Left ventricle myocardium inferior (tissue), 1 donor: ENCODE measurements around the gene ATP11A. TPM values are rescaled to one million over a fixed set of nuclear protein-coding genes. Genes with fewer than 3 reads are reported as not detected.
A peak's percentile ranks its signal among the peaks of the same experiment; 100 is the strongest.
"Not testable (repeated sequence)": the region's sequence is repeated elsewhere in the genome, so short reads cannot be mapped to it uniquely, and the experiment has no call there.

Experiments used
- DNase-seq: peaks from one replicate; pipeline ENCODE4 v3.0.0-alpha.2; 2020
- H3K27ac ChIP-seq: fragments of 200-600 bp; replicated peaks from 2 replicates; pipeline ENCODE4 v1.8.0; 2021
- H3K27me3 ChIP-seq: fragments of 200-600 bp; 2 replicates; pipeline ENCODE4 v1.8.0; 2021; ENCODE audit warnings: low read depth
- H3K36me3 ChIP-seq: fragments of 200-600 bp; 2 replicates; pipeline ENCODE4 v1.8.0; 2021
- H3K4me1 ChIP-seq: fragments of 200-600 bp; 2 replicates; pipeline ENCODE4 v1.8.0; 2021
- H3K4me3 ChIP-seq: fragments of 200-600 bp; 2 replicates; pipeline ENCODE4 v1.8.0; 2021; ENCODE audit warnings: mild to moderate bottlenecking, moderate library complexity
- H3K9me3 ChIP-seq: fragments of 200-600 bp; replicated peaks from 2 replicates; pipeline ENCODE4 v1.8.0; 2021
- intact Hi-C: fragments of 100-400 bp; cut with micrococcal nuclease; formaldehyde crosslinking; loops from one replicate; pipeline ENCODE4 v1.11.0; 2022
- total RNA-seq: library from RNA; stranded (reverse); fragmentation: NEBNext Ultra II Directional; extraction: Animal tissue kit (Norgen Biotek cat#: 25700); gene quantifications from one replicate; pipeline ENCODE4 v1.2.1, GENCODE V29; 2021
- TF ChIP-seq, protein P1 (sequence below): fragments of 200-600 bp; IDR thresholded peaks from 2 replicates; pipeline ENCODE4 v1.8.0; 2021; ENCODE audit warnings: antibody characterized with exemption, mild to moderate bottlenecking, borderline replicate concordance
- donor health status: DM: no; HTN: yes; CAD: no; lungs with severe emphysema.

Gene ATP11A
- total RNA-seq, 1 donor from 2014 or later: 106 TPM

DNA sequence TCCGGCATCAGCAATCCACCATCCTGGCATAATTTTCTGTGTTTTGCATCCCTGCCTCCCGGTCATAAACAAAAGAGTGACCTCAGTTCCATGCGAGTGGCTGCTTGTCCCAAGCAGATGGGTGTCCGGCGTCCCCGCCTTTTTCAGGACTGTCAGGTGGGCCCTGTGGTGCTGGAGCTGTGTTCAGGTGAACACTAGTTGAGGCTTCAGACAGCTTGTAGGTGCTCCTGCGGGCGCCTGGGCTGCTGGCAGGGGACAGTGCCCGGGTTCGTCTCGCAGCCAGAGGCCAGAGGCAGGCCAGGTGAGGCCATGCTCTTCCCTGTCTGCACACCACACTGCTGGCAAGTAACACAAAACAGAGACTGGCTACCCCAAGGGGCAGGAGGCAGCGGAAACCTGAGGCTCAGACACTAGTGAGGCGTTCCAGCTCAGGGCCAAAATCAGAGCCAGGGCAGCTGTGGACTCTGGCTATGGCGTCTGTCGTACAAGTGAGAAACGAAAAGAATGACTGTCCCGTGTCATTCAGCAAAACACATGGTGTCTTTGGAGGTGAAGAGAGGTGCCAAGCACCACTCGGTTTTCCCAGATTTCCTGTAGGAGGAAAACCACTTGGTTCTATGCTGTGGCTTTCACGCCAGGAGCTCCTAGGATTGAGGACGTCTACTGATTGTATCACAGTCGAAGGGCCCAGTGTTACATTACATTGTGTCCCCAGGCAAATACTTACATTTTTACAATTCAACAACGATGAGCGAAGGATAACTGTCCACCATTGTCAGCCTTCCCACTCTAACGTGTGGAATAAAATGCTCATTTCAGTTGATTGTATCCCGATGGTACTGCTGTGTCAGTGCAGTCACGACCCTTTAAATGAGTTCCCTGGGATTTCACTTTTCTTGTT, 104.0 kb downstream of the ATP11A start:
- H3K27me3 ChIP-seq: no peaks in the 10 kb centered on the region
- peaks cover 6% of the 10 kb centered on the region for H3K36me3 ChIP-seq
- no peaks in the 10 kb centered on the region for H3K9me3 ChIP-seq
- no peak overlapping the region for H3K4me3 ChIP-seq
- H3K27ac ChIP-seq: no peak overlapping the region
- no peak for DNase-seq
- intact Hi-C loops: no loop called here
- TF ChIP-seq, protein P1, sequence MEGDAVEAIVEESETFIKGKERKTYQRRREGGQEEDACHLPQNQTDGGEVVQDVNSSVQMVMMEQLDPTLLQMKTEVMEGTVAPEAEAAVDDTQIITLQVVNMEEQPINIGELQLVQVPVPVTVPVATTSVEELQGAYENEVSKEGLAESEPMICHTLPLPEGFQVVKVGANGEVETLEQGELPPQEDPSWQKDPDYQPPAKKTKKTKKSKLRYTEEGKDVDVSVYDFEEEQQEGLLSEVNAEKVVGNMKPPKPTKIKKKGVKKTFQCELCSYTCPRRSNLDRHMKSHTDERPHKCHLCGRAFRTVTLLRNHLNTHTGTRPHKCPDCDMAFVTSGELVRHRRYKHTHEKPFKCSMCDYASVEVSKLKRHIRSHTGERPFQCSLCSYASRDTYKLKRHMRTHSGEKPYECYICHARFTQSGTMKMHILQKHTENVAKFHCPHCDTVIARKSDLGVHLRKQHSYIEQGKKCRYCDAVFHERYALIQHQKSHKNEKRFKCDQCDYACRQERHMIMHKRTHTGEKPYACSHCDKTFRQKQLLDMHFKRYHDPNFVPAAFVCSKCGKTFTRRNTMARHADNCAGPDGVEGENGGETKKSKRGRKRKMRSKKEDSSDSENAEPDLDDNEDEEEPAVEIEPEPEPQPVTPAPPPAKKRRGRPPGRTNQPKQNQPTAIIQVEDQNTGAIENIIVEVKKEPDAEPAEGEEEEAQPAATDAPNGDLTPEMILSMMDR: no peak
- peaks cover 37% of the 10 kb centered on the region for H3K4me1 ChIP-seq

DNA sequence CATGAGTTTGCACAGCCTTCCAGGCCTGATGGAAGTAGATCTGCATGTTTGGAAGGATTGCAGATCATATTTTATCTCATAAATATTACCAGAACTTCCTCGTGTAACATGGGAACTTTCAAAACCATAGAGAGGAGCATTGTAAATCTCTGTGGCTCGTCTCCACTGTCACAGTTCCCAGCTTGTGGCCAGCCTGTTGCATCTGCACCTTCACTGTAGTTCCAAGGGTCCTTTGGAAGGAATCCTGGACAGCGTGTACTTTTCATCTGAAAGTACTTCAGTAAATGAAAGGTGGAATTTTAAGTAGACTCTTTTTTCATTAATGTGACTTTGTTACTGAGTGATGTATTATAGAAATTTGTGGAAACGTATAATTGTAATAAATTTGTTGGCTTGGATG, 105.4 kb downstream of the ATP11A start:
- no peak overlapping the region for H3K4me3 ChIP-seq
- H3K9me3 ChIP-seq: no peaks in the 10 kb centered on the region
- TF ChIP-seq, protein P1: no peak
- intact Hi-C loops: no loop called here
- H3K4me1 ChIP-seq: peaks cover 37% of the 10 kb centered on the region
- no peaks in the 10 kb centered on the region for H3K27me3 ChIP-seq
- DNase-seq: no peak
- no peak overlapping the region for H3K27ac ChIP-seq
- H3K36me3 ChIP-seq: no peaks in the 10 kb centered on the region

DNA sequence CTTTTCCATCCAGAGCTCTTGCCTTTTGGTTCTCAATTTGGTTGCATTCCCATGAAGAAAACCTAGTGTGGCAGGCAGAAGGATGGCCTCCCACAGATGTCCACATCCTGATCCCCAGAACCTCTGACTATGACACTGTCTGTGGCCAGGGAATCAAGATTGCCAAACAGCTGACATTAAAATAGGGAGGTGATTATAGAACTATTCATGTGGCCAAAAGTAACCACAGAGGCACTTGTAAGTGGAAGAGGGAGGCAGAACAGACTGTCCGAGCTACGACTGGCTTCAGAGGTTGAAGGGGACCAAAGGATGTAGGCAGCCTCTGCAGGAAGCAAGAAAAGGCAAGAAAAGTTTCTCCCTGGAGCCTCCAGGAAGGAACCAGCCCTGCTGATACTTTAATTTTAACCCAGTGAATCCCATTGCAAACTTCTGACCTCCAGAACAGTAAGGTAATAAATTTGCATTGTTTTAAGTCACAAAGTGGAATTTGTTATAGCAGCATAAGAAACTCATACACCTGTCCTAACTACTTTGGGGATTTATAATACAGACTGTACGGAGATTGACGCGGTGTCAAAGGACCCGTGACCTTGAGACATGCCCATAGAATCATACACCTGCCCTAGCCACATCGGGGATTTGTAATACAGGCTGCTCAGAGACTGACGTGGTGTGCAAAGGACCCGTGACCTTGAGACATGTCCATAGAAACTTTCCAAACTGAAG, 106.5 kb downstream of the ATP11A start:
- no peak overlapping the region for H3K4me3 ChIP-seq
- H3K36me3 ChIP-seq: no peaks in the 10 kb centered on the region
- peak overlapping the region; percentile 36 for H3K27ac ChIP-seq
- DNase-seq: no peak
- no peaks in the 10 kb centered on the region for H3K9me3 ChIP-seq
- intact Hi-C loops: no loop called here
- TF ChIP-seq, protein P1: no peak
- H3K27me3 ChIP-seq: no peaks in the 10 kb centered on the region
- H3K4me1 ChIP-seq: peaks cover 37% of the 10 kb centered on the region

DNA sequence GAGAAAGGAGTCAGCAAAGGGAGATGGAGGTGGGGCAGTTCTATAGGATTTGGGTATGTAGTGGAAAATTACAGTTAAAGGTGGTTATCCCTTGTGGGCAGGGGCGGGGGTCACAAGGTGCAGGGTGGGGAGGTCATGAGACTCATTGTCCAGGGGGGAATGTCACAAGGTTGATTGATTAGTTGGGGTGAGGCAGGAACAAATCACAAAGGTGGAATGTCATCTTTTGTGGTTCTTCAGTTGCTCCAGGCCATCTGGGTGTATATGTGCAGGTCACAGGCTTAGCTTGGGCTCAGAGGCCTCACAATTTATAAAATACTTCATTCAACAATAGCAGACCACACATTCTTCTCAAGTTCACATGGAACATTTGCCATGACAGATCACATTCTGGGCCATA, 109.6 kb downstream of the ATP11A start:
- Histone ChIP-seq H3K27ac (no peak overlapping the region), H3K36me3 (no peaks in the 10 kb centered on the region), H3K4me3 (no peak overlapping the region), H3K4me1 (peaks cover 17% of the 10 kb centered on the region), H3K9me3 (no peaks in the 10 kb centered on the region), H3K27me3 (no peaks in the 10 kb centered on the region)
- DNase-seq: no peak
- intact Hi-C loops: no loop called here
- TF ChIP-seq, protein P1: no peak

DNA sequence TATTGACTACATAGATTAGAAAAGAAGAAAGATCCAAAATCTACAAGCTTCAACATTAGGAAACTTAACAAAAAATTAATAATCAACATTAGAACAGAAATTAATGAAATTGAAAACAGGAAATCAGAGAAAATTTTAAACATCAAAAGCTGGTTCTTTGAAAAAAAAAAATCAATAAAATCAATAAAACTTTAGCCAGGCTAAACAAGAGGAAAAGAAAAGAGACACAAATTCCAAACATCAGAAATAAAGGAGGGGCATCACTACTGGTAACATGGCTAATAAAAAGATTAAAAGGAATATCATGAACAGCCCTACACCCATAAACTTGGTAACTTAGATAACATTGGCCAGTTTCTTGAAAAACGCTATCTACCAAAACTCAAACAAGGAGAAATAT, 110.2 kb downstream of the ATP11A start:
- TF ChIP-seq, protein P1: no peak
- peaks cover 16% of the 10 kb centered on the region for H3K4me1 ChIP-seq
- DNase-seq: no peak
- peaks cover under 1% of the 10 kb centered on the region for H3K36me3 ChIP-seq
- intact Hi-C loops: no loop called here
- no peaks in the 10 kb centered on the region for H3K9me3 ChIP-seq
- no peak overlapping the region for H3K4me3 ChIP-seq
- H3K27me3 ChIP-seq: no peaks in the 10 kb centered on the region
- H3K27ac ChIP-seq: no peak overlapping the region

DNA sequence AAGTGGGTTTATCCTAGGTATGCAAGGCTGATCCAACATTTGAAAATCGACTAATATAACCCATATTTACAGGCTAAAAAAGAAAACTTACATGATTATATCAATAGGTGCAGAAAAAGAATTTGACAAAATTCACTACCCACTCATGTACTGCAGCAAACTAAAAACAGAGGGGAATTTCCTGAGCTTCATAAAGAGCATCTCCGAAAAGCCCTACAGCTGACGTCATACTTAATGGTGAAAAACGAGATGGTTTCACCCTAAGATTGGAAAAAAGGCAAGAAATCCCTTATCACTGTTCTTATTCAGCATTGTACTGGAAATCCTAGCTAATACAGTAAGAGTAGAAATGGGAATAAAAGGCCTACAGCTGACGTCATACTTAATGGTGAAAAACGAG, 111.0 kb downstream of the ATP11A start:
- H3K27me3 ChIP-seq, intact Hi-C loops, H3K4me3 ChIP-seq, H3K27ac ChIP-seq, DNase-seq, H3K9me3 ChIP-seq, H3K4me1 ChIP-seq, H3K36me3 ChIP-seq: not testable (repeated sequence)
